Muscle layer of duodenum (tissue), 2 donors: ENCODE results near the gene SNX3.

Experiments
- H3K27ac ChIP-seq: one replicate; pipeline ENCODE4 v1.7.0; 2013; ENCODE audit warnings: mild to moderate bottlenecking, low read length
- H3K27me3 ChIP-seq: one replicate; pipeline ENCODE4 v1.7.0; 2013; ENCODE audit warnings: low read depth, mild to moderate bottlenecking, control low read depth, low read length
- H3K36me3 ChIP-seq, 2 donors: one replicate each; pipeline ENCODE4 v1.7.0; 2013; ENCODE audit warnings: low read length in 2 of 2, control low read depth in 1 of 2, mild to moderate bottlenecking in 1 of 2; ENCODE audit not compliant: insufficient read depth in 2 of 2, control insufficient read depth in 1 of 2
- H3K4me1 ChIP-seq, 2 donors: one replicate each; pipeline ENCODE4 v1.7.0; 2013; ENCODE audit warnings: low read length in 2 of 2, mild to moderate bottlenecking in 2 of 2, control low read depth in 1 of 2, moderate library complexity in 1 of 2; ENCODE audit not compliant: insufficient read depth in 2 of 2, control insufficient read depth in 1 of 2
- H3K4me3 ChIP-seq, 2 donors: one replicate each; pipeline ENCODE4 v1.7.0; 2013; ENCODE audit warnings: low read length in 2 of 2, low read depth in 1 of 2, mild to moderate bottlenecking in 1 of 2
- H3K9me3 ChIP-seq, 2 donors: one replicate each; pipeline ENCODE4 v1.7.0; 2013; ENCODE audit warnings: low read length in 2 of 2, control low read depth in 1 of 2, mild to moderate bottlenecking in 1 of 2; ENCODE audit not compliant: control insufficient read depth in 1 of 2
- donor health status: healthy.

SNX3 gene

DNA sequence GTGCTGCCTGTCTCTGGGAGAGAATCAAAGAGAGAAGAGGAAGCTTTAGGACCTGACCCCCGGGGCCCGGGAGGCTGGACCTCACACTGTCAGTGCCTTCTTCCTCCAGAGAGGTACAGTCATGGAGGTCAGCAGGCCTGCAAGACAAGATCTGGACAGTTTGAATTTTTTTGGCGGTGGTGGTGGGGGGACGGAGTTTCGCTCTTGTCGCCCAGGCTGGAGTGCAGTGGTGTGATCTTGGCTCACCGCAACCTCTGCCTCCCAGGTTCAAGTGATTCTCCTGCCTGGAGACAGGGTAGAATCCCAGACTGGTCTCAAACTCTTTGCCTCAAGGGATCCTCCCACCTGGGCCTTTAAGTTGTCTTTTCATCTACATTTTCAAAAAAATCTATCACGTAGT is 60.7 kb downstream of the SNX3 start:
- Histone ChIP-seq H3K27me3 (no peaks in the 10 kb centered on the region), H3K9me3 (no peaks in the 10 kb centered on the region), H3K27ac (no peak overlapping the region), H3K4me3 (no peak overlapping the region), H3K36me3 (no peaks in the 10 kb centered on the region), H3K4me1 (no peaks in the 10 kb centered on the region)

DNA sequence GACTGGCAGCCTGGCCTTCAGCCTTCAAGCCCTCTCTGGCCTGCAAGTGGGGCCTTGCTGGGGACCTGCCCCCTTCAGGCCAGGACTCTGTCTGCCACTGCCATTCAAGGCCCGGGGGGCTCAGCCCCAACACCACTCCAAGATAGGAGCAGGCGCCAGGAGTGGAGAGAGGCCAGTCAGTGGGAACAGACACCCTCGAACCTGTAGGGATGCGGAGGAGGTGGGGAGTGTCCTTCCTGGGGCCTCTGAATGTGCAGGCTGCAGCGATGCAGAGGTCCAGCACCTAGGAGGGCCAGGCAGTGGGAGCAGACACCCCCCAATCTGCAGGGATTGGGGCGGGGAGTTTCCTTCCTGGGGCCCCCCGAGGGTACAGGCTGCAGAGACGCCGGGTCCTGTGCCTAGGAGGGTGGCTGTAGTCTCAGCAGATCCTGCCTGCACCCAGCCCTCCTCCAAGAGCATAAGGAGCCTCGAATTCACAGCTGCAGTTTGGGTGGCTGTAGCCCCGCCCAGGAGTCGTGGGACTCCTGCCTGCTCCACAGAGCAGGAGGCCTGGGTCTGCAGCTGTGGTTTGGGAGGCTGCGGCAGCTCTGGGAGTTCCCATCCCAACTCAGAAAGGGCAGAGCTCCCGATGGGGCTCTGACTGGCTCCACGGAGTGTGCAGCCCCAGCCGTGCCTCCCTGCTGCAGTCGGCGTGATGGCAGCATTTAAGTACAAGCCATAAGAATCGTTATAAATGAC is 61.9 kb downstream of the SNX3 start:
- H3K4me3 ChIP-seq = no peak overlapping the region
- H3K27ac ChIP-seq = no peak overlapping the region
- no peaks in the 10 kb centered on the region for H3K9me3 ChIP-seq
- no peaks in the 10 kb centered on the region for H3K27me3 ChIP-seq
- no peaks in the 10 kb centered on the region for H3K36me3 ChIP-seq
- no peaks in the 10 kb centered on the region for H3K4me1 ChIP-seq

DNA sequence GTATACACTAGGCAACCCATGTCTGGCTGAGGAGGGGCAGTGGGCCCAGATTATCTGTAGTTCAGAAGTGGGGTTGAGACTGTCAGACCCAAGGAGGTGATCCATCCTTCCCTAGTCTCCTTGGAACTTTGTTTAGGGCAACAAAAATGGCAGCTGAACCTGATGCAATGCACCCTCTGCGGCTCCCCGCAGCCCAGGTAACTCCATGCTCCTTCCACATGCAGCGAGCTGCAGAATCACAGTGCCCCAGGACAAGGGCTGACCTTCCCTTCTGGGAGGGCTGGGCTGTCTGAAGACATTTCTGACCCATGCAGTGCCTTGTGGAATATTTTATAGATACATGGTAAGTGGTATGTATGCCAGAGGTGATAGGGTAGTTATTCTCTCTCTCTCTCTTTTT is 65.6 kb downstream of the SNX3 start:
- Histone ChIP-seq H3K27ac (no peak overlapping the region), H3K36me3 (no peaks in the 10 kb centered on the region), H3K9me3 (no peaks in the 10 kb centered on the region), H3K4me1 (no peaks in the 10 kb centered on the region), H3K4me3 (no peak overlapping the region), H3K27me3 (no peaks in the 10 kb centered on the region)

DNA sequence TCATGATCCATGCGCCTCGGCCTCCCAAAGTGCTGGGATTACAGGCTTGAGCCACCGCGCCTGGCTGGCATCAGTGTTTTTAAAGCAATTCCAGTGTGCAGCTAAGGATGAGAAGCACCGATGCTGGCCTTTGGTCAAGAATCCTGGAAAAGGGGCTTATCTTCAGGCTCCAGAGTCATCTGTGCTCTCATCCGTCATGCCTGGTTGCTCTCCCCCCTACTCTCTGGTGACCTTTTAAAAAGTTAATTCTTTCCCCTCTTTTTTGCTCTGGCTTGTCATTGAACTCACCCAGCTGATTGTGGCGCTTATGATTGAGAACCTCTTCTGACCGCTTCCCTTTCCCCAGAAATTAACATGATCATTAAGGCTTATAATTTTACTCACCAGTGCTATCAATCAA is 66.3 kb downstream of the SNX3 start:
- Histone ChIP-seq H3K4me3 (no peak overlapping the region), H3K27me3 (no peaks in the 10 kb centered on the region), H3K36me3 (no peaks in the 10 kb centered on the region), H3K27ac (no peak overlapping the region), H3K9me3 (no peaks in the 10 kb centered on the region), H3K4me1 (no peaks in the 10 kb centered on the region)

DNA sequence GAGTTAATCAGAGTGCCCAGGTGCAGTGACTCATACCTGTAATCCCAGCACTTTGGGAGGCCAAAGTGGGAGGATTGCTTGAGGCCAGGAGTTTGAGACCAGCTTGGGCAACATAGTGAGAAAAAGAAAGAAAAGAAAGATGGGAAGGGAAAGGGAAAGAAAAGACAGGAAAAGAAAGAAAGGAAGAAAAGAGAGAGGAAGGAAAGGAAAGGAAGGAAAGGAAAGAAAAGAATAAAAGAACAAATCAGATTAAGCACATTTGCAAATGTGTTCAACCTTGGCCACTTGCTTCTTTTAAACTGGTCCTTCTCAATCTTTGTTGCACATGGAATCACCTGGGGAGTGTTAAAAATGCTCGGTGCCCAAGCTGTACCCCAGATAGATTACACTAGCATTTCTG is 67.0 kb downstream of the SNX3 start:
- Histone ChIP-seq H3K36me3 (no peaks in the 10 kb centered on the region), H3K4me3 (no peak overlapping the region), H3K4me1 (no peaks in the 10 kb centered on the region), H3K27me3 (no peaks in the 10 kb centered on the region), H3K27ac (no peak overlapping the region), H3K9me3 (no peaks in the 10 kb centered on the region)

DNA sequence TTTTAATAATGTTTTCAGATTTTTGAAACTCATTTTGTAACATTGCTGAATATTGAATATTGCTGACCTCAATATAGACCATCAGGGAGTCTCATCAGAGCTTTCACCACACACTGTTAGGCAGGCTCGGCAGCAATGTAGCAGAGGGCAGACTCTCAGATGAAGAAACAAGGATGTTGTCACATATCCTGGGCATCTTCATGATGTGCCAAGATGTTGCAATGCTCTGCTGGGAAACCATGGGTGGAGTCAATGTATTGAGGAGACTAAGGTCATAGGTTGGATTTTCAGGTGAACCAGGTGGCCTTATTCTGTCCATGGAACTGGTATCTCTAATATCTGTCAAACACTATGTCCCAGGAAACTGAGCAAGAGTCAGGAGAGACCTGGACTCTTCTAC is 67.7 kb downstream of the SNX3 start:
- Histone ChIP-seq H3K27ac (no peak overlapping the region), H3K27me3 (no peaks in the 10 kb centered on the region), H3K4me3 (no peak overlapping the region), H3K4me1 (no peaks in the 10 kb centered on the region), H3K9me3 (no peaks in the 10 kb centered on the region), H3K36me3 (no peaks in the 10 kb centered on the region)

DNA sequence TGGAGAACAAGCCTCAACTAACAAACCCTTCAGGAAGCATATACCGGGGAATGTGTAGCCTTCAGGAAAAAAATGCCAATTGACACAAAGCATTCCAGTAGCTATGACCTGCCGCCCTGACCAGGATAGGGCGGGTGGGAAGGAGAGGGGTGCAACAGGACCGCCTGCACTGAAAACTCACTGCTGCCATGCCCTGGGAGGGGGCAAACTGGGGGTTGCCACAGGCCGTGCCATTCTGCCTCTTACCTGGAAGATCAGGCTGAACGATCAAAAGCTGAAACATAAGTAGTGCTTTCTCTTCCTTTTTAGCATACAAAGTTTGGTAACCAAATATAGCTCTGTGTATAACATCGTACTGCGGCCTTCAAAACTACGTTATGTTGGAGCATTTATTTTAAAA is 73.3 kb downstream of the SNX3 start:
- H3K4me1 ChIP-seq = no peaks in the 10 kb centered on the region
- H3K9me3 ChIP-seq = no peaks in the 10 kb centered on the region
- H3K27me3 ChIP-seq = no peaks in the 10 kb centered on the region
- H3K27ac ChIP-seq = no peak overlapping the region
- H3K36me3 ChIP-seq = no peaks in the 10 kb centered on the region
- no peak overlapping the region for H3K4me3 ChIP-seq

DNA sequence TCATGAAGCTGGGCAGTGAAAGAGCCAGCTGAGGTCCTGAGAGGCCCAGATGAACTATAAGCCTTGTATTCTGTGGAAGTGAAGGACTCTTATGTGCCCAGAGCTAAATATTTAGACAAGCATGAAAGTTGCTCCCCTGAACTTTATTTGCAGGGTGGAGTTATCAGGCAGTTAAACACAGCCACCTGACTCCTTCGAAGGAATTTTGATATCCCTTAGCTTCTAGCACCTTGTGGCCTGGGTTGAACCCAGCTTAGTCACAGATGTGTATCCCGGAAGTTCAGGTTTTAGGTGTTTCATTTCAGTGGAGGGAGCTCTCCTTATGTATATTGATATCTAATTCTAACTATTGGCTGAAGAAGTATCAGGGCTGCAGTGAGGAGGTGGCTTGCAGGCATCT is 74.6 kb downstream of the SNX3 start:
- Histone ChIP-seq H3K9me3 (no peaks in the 10 kb centered on the region), H3K27me3 (no peaks in the 10 kb centered on the region), H3K27ac (no peak overlapping the region), H3K4me3 (no peak overlapping the region), H3K36me3 (no peaks in the 10 kb centered on the region), H3K4me1 (no peaks in the 10 kb centered on the region)

DNA sequence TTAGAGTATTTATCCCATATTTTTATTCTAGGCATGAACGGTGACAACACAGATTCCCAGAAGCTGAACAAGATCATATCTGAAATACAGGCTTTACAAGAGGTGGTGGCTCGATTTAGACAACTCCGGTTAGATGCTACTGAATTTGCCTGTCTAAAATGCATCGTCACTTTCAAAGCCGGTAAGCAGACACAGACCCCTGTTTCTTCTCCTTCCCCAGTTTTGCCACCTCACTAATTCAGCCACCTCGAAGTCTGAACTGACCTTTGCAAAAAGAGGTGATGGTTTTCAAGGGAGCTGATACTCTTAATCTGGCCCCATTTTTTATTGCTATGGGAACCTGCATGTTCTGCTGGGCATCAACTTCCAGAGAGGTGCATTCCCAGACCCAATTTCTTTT is 80.1 kb downstream of the SNX3 start:
- H3K27ac ChIP-seq = no peak overlapping the region
- peaks cover 22% of the 10 kb centered on the region for H3K27me3 ChIP-seq

DNA sequence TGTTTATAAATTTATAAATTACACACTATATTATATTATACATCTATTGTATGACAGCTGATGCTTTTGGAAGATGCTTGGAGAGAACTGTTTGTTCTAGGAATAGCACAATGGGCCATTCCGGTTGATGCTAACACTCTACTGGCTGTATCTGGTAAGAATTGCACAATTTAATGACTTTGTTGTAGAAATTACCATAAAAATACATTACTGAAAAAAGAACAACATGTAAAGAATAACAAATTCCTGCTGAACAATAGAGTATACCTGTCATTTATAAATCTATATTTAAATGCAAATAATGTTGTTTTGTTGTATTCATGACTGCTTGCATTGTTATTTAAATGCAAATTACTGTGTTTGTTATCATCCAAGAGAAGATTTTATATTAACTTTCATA is 80.6 kb downstream of the SNX3 start:
- no peak overlapping the region for H3K4me3 ChIP-seq
- no peaks in the 10 kb centered on the region for H3K36me3 ChIP-seq
- peaks cover under 1 to 12% of the 10 kb centered on the region in 2 donors for H3K4me1 ChIP-seq
- H3K27ac ChIP-seq = no peak overlapping the region
- H3K27me3 ChIP-seq = peaks cover 28% of the 10 kb centered on the region
- H3K9me3 ChIP-seq = no peaks in the 10 kb centered on the region

More for the DNA sequence above, 80.1 kb downstream of the SNX3 start:
- Histone ChIP-seq H3K4me1 (peaks cover 0 to 7% of the 10 kb centered on the region in 2 donors), H3K4me3 (no peak overlapping the region), H3K9me3 (no peaks in the 10 kb centered on the region), H3K36me3 (no peaks in the 10 kb centered on the region)

DNA sequence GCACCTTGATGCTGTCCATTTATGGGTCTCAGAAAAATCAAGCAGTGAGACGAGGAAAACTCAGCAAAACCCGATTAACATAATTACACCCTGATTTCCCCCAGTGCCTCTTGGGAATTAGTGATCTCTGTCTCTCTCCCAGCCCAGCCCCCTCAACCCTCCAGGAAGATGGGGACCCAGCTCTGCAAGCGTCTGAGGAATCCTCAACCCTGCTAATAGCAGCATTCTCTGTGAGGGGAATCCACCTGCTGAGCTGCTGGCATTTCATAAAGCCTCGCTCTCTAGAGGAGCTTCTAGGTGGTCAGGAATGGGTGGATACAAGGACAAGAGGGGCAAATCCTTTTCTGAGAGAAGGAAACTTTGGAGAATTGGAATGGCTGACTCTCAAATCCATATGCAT is 81.1 kb downstream of the SNX3 start:
- Histone ChIP-seq H3K27ac (no peak overlapping the region), H3K9me3 (no peaks in the 10 kb centered on the region), H3K36me3 (no peaks in the 10 kb centered on the region), H3K27me3 (peaks cover 33% of the 10 kb centered on the region), H3K4me1 (peaks cover 3 to 18% of the 10 kb centered on the region in 2 donors), H3K4me3 (no peak overlapping the region)
